GM19035 (cell line): ENCODE results near the gene VAV2.
A peak's percentile ranks its signal among the peaks of the same experiment; 100 is the strongest.

Experiments
- ATAC-seq: cut with Tn5 transposase; IDR thresholded peaks from one replicate; pipeline ENCODE4 v1.9.1; 2021; ENCODE audit not compliant: unreplicated experiment

The VAV2 gene

GRCh38 chr9:134028575-134029247, 36.6 kb upstream of the VAV2 start:
- no peak for ATAC-seq

- ATAC-seq, result no peak
Measured at GRCh38 chr9:134028076-134028475, 36.0 kb upstream of the VAV2 start.

GRCh38 chr9:134027561-134027960, 35.4 kb upstream of the VAV2 start:
- no peak for ATAC-seq

GRCh38 chr9:134026981-134027380, 34.9 kb upstream of the VAV2 start:
- no peak for ATAC-seq

GRCh38 chr9:134026581-134026980, 34.5 kb upstream of the VAV2 start:
- no peak for ATAC-seq

- peak; percentile 31 for ATAC-seq
Measured at GRCh38 chr9:134025606-134026541, 33.8 kb upstream of the VAV2 start.

GRCh38 chr9:134024828-134025605, 32.9 kb upstream of the VAV2 start, which contains the start of gene BRD3OS:
BRD3OS (plus strand) TSS chr9:134025481; CDS start chr9:134026748, 1,267 bp downstream.
- ATAC-seq, result peak; percentile 86

- ATAC-seq, result no peak
Measured at GRCh38 chr9:134024214-134024792, 32.2 kb upstream of the VAV2 start.

GRCh38 chr9:134014946-134015345, 22.8 kb upstream of the VAV2 start:
- ATAC-seq, result no peak

GRCh38 chr9:134011401-134011800, 19.3 kb upstream of the VAV2 start:
- no peak for ATAC-seq

- ATAC-seq, result no peak
Measured at GRCh38 chr9:134010310-134011173, 18.4 kb upstream of the VAV2 start.

GRCh38 chr9:134007571-134007970, 15.4 kb upstream of the VAV2 start:
- ATAC-seq, result no peak

GRCh38 chr9:134007150-134007549, 15.0 kb upstream of the VAV2 start:
- ATAC-seq, result no peak

GRCh38 chr9:134005381-134005780, 13.3 kb upstream of the VAV2 start:
- ATAC-seq, result no peak

- no peak for ATAC-seq
Measured at GRCh38 chr9:134004881-134005280, 12.8 kb upstream of the VAV2 start.

GRCh38 chr9:134004131-134004873, 12.2 kb upstream of the VAV2 start:
- no peak for ATAC-seq

- no peak for ATAC-seq
Measured at GRCh38 chr9:134003237-134003636, 11.1 kb upstream of the VAV2 start.

- ATAC-seq, result no peak
Measured at GRCh38 chr9:134002796-134003195, 10.7 kb upstream of the VAV2 start.

- no peak for ATAC-seq
Measured at GRCh38 chr9:133999851-134000265, 7.7 kb upstream of the VAV2 start.
